MM.1S (cell line): Measurements from ENCODE around the gene HSPB1.

Source experiments
- EZH2 ChIP-seq: fragments of 300-600 bp; sonication (generic); optimal IDR thresholded peaks from 2 replicates; pipeline ENCODE3; 2017; ENCODE audit warnings: low read depth, mild to moderate bottlenecking, antibody characterized with exemption, low read length, mixed read lengths
- EZH2phosphoT487 ChIP-seq: fragments of 300-600 bp; sonication (generic); IDR thresholded peaks from 2 replicates; pipeline ENCODE4 v1.6.1; 2018; ENCODE audit warnings: antibody characterized with exemption, low read length
- TF ChIP-seq, protein P1 (sequence below): fragments of 300-600 bp; sonication (generic); IDR thresholded peaks from 2 replicates; pipeline ENCODE4 v1.5.1; 2016; ENCODE audit warnings: antibody characterized with exemption, low read length, mixed read lengths

DNA sequence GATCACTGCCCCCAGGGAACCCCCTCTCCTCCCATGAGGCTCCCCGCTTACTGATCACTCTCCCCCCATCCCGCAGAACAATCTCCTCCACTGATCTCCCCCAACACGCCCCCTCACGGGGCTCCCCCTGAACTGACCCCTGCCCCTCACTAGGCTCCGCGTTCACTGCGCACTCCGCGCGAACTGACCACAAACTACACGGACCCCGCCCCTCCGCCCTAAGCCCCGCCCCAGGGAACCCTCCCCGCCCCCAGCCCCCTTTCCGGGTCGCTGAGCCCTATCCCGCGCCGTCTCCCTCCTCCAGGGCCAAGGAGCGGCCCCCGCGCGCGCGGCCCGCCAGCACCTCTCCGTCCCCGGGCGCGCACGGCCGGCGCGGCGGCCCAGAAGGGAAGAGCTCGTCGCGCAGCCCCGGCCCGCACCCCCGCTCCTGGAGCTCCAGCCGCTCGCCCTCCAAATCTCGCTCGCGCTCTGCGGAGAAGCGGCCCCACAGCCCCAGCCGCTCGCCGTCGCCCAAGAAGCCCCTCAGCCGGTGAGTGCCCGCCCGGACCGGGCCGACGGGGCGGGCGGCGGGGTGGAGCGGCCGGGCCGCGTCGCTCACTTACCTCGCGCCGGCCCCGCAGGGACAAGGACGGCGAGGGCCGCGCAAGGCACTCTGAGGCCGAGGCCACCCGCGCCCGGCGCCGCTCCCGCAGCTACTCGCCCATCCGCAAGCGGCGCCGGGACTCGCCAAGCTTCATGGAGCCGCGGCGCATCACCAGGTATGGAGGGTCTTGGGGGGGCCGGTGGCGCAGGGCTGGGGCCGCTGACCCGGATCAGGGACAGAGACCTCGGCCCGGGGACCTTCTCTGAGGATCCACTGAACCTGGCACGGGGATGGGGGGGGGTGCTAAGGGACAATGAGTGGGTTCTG, 19.9 kb upstream of the HSPB1 start:
- TF ChIP-seq, protein P1, sequence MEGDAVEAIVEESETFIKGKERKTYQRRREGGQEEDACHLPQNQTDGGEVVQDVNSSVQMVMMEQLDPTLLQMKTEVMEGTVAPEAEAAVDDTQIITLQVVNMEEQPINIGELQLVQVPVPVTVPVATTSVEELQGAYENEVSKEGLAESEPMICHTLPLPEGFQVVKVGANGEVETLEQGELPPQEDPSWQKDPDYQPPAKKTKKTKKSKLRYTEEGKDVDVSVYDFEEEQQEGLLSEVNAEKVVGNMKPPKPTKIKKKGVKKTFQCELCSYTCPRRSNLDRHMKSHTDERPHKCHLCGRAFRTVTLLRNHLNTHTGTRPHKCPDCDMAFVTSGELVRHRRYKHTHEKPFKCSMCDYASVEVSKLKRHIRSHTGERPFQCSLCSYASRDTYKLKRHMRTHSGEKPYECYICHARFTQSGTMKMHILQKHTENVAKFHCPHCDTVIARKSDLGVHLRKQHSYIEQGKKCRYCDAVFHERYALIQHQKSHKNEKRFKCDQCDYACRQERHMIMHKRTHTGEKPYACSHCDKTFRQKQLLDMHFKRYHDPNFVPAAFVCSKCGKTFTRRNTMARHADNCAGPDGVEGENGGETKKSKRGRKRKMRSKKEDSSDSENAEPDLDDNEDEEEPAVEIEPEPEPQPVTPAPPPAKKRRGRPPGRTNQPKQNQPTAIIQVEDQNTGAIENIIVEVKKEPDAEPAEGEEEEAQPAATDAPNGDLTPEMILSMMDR: no peak
- TF ChIP-seq EZH2phosphoT487 (no peak), EZH2 (no peak)
